NCI-H2227 (cell line): ENCODE results near the gene CDPF1.
A peak's percentile ranks its signal among the peaks of the same experiment; 100 is the strongest.
"Not testable (repeated sequence)": the region's sequence is repeated elsewhere in the genome, so short reads cannot be mapped to it uniquely, and the experiment has no call there.

Source experiments
- DNase-seq: peaks from one replicate; lab custom pipeline; 2025; ENCODE audit not compliant: unreplicated experiment; lab: John Stamatoyannopoulos, UW

CDPF1 gene

GRCh38 chr22:46281866-46282678, 32.0 kb upstream of the CDPF1 start:
- no peak for DNase-seq

- DNase-seq, result no peak
Measured at GRCh38 chr22:46280999-46281623, 31.0 kb upstream of the CDPF1 start.

- no peak for DNase-seq
Measured at GRCh38 chr22:46280063-46280817, 30.1 kb upstream of the CDPF1 start.

- DNase-seq, result no peak
Measured at GRCh38 chr22:46278656-46279645, 28.9 kb upstream of the CDPF1 start.

GRCh38 chr22:46276563-46276962, 26.5 kb upstream of the CDPF1 start:
- DNase-seq, result no peak

- no peak for DNase-seq
Measured at GRCh38 chr22:46275455-46276122, 25.5 kb upstream of the CDPF1 start.

- DNase-seq, result no peak
Measured at GRCh38 chr22:46274381-46274780, 24.3 kb upstream of the CDPF1 start.

- peak; percentile 15 for DNase-seq
Measured at GRCh38 chr22:46273432-46274148, 23.5 kb upstream of the CDPF1 start.

GRCh38 chr22:46272762-46273431, 22.8 kb upstream of the CDPF1 start:
- DNase-seq, result no peak

GRCh38 chr22:46272196-46272595, 22.1 kb upstream of the CDPF1 start:
- DNase-seq, result no peak

- no peak for DNase-seq
Measured at GRCh38 chr22:46269564-46269963, 19.5 kb upstream of the CDPF1 start.

GRCh38 chr22:46267431-46268279, 17.6 kb upstream of the CDPF1 start, which contains the start of gene TTC38:
TTC38 (plus strand) TSS chr22:46268008; CDS start chr22:46268040, 32 bp downstream.
- DNase-seq, result peak; percentile 67

- DNase-seq, result not testable (repeated sequence)
Measured at GRCh38 chr22:46265627-46266026, 15.5 kb upstream of the CDPF1 start.

- not testable (repeated sequence) for DNase-seq
Measured at GRCh38 chr22:46264520-46264919, 14.4 kb upstream of the CDPF1 start.

GRCh38 chr22:46263216-46263590, 13.1 kb upstream of the CDPF1 start, which contains the start of gene PKDREJ:
PKDREJ (minus strand) TSS chr22:46263343; CDS start chr22:46263322, 21 bp downstream.
- DNase-seq, result no peak

GRCh38 chr22:46262449-46263215, 12.5 kb upstream of the CDPF1 start:
- DNase-seq, result no peak

GRCh38 chr22:46260038-46260437, 9.9 kb upstream of the CDPF1 start:
- no peak for DNase-seq
